ENCODE results near the gene RPS6KA5. TPM values are rescaled to one million over a fixed set of nuclear protein-coding genes. Genes with fewer than 3 reads are reported as not detected.

RPS6KA5 gene
- total RNA-seq, 1 experiment from 2014 or later = 3.8 TPM

DNA sequence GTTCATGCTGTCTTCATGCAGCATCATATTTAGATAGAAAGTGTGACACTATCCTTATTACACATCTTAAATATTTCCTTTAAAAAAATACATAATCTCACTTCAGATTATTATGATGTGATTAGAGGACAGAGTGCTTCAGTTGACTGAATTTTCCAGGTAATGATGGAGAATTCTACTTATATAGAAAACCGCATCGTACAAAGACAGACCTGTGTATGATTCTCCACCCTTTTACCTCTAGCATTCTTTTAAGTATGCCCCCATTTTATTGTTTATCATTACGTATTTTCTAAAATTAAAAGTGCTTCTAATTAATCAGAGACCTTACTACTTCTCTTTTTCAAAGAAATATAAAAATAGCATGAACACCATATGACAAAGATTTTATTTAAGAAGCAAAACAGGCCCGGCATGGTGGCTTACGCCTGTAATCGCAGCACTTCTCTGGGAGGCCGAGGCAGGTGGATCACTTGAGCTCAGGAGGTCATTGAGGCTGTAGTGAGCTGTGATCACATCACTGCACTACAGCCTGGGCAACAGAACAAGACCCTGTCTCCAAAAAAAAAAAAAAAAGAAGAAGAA is 13.9 kb downstream of the RPS6KA5 start:
- peaks cover 8% of the 10 kb centered on the region in 2 experiments for H3K4me1 Mint-ChIP-seq
- Histone ChIP-seq H3K9ac (ENCODE audit: extremely low read depth, insufficient read length, low read length) (no peak overlapping the region), H2BK15ac (ENCODE audit: low read depth, low read length) (no peak overlapping the region), H3K56ac (ENCODE audit: insufficient read length, low read depth, low read length) (no peak overlapping the region), H3K18ac (ENCODE audit: insufficient read length, low read depth, low read length) (no peak overlapping the region), H4K5ac (ENCODE audit: insufficient read length, low read depth, low read length) (no peak overlapping the region), H2BK5ac (ENCODE audit: insufficient read length, low read length) (no peak overlapping the region), H3K79me1 (ENCODE audit: insufficient read depth, low read depth, low read length, poor library complexity, severe bottlenecking) (no peaks in the 10 kb centered on the region), H2BK12ac (ENCODE audit: insufficient read length, low read depth, low read length) (no peak overlapping the region), H3K4me1 (ENCODE audit: insufficient read depth, low read length) (no peaks in the 10 kb centered on the region), H3K79me2 (ENCODE audit: insufficient read depth, low read length) (no peaks in the 10 kb centered on the region), H4K91ac (ENCODE audit: insufficient read length, low read depth, low read length) (no peak overlapping the region), H2BK20ac (ENCODE audit: low read depth, low read length, poor library complexity, severe bottlenecking) (no peak overlapping the region), H2AFZ (ENCODE audit: low read length) (no peak overlapping the region), H3K9me3 (ENCODE audit: control insufficient read depth, low read depth, low read length) (no peaks in the 10 kb centered on the region), H4K8ac (replicated peaks; ENCODE audit: insufficient read length, low read depth, low read length) (no peak overlapping the region), H3K23me2 (ENCODE audit: insufficient read length, low read depth, low read length, poor library complexity, severe bottlenecking) (no peaks in the 10 kb centered on the region), H3K4me2 (ENCODE audit: insufficient read depth, insufficient read length, low read length) (no peak overlapping the region), H3K14ac (ENCODE audit: insufficient read depth, low read length) (no peak overlapping the region), H3K27me3 (ENCODE audit: insufficient read depth, low read length) (no peaks in the 10 kb centered on the region), H3K27ac (ENCODE audit: insufficient read length, low read depth, low read length) (no peak overlapping the region), H2AK5ac (ENCODE audit: insufficient read length, low read length) (no peak overlapping the region), H3K23ac (ENCODE audit: insufficient read length, low read depth, low read length) (no peak overlapping the region), H4K20me1 (ENCODE audit: control insufficient read depth, insufficient read depth, insufficient read length) (no peaks in the 10 kb centered on the region), H3T11ph (ENCODE audit: low read length) (no peak overlapping the region), H3K4ac (ENCODE audit: low read depth, low read length) (no peak overlapping the region), H2BK120ac (ENCODE audit: low read depth, low read length, poor library complexity, severe bottlenecking) (no peak overlapping the region)
- H3K27me3 Mint-ChIP-seq (ENCODE audit: low read depth) = no peaks in the 10 kb centered on the region; the same call in 1 of the 2 replicates
- no peaks in the 10 kb centered on the region; a peak in 1 of 7 replicates for H3K36me3 Mint-ChIP-seq (ENCODE audit: insufficient read depth in 1 of 3, low read depth in 3 of 3)
- no peak for DNase-seq
- TF ChIP-seq, protein P1, sequence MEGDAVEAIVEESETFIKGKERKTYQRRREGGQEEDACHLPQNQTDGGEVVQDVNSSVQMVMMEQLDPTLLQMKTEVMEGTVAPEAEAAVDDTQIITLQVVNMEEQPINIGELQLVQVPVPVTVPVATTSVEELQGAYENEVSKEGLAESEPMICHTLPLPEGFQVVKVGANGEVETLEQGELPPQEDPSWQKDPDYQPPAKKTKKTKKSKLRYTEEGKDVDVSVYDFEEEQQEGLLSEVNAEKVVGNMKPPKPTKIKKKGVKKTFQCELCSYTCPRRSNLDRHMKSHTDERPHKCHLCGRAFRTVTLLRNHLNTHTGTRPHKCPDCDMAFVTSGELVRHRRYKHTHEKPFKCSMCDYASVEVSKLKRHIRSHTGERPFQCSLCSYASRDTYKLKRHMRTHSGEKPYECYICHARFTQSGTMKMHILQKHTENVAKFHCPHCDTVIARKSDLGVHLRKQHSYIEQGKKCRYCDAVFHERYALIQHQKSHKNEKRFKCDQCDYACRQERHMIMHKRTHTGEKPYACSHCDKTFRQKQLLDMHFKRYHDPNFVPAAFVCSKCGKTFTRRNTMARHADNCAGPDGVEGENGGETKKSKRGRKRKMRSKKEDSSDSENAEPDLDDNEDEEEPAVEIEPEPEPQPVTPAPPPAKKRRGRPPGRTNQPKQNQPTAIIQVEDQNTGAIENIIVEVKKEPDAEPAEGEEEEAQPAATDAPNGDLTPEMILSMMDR (conservative IDR thresholded peaks at IDR 0.05) = no peak
- H3K27ac Mint-ChIP-seq = no peak overlapping the region
- WGBS (ENCODE audit: extremely low coverage, insufficient read length, low lambda C conversion rate) = no CpG with 5 or more reads among the region's 7 CpGs
- H3K9me3 Mint-ChIP-seq = no peaks in the 10 kb centered on the region
- H3K4me3 Mint-ChIP-seq = no peak overlapping the region
